WTC11 (cell line): Measurements from ENCODE around the gene KCNAB3. TPM values are rescaled to one million over a fixed set of nuclear protein-coding genes. Genes with fewer than 3 reads are reported as not detected.

ENCODE experiments used
- ATAC-seq: fragments of 200-7000 bp; cut with Tn5 transposase; 2 replicates; pipeline ENCODE4 v1.10.0; 2021; ENCODE audit warnings: mild to moderate bottlenecking, moderate library complexity
- CTCF ChIA-PET: fragments of 300-600 bp; sonication (Branson Sonifier 250); formaldehyde crosslinking; loops from one replicate; lab custom pipeline; 2021; ENCODE audit warnings: antibody characterized with exemption; lab: Charles Lee
- POLR2A ChIA-PET: fragments of 350-600 bp; sonication (Branson Sonifier 250); formaldehyde crosslinking; loops from one replicate; lab custom pipeline; 2021; ENCODE audit warnings: antibody characterized with exemption; lab: Charles Lee
- DNase-seq: peaks from one replicate; pipeline ENCODE4 v3.0.0; 2021; ENCODE audit warnings: low spot score
- H3K27ac Mint-ChIP-seq: 2 replicates; pipeline ENCODE4 v1.8.0; 2021; ENCODE audit warnings: mixed read lengths
- H3K27me3 Mint-ChIP-seq: 2 replicates; pipeline ENCODE4 v1.8.0; 2021; ENCODE audit warnings: low read depth, mild to moderate bottlenecking, moderate library complexity, mixed read lengths
- H3K36me3 Mint-ChIP-seq: 2 replicates; pipeline ENCODE4 v1.8.0; 2021; ENCODE audit warnings: mixed read lengths
- H3K4me1 Mint-ChIP-seq: 2 replicates; pipeline ENCODE4 v1.8.0; 2022; ENCODE audit warnings: mixed read lengths
- H3K4me3 Mint-ChIP-seq: 2 replicates; pipeline ENCODE4 v1.8.0; 2021; ENCODE audit warnings: mild to moderate bottlenecking, moderate library complexity, mixed read lengths
- H3K9me3 Mint-ChIP-seq: 2 replicates; pipeline ENCODE4 v1.8.0; 2021; ENCODE audit warnings: mixed read lengths
- AR ChIP-seq: fragments of 250-450 bp; sonication (Bioruptor Pico); IDR thresholded peaks from 2 replicates; pipeline ENCODE4 v1.9.0; 2021; ENCODE audit warnings: mild to moderate bottlenecking
- CREM ChIP-seq: sonication (generic); formaldehyde crosslinking; IDR thresholded peaks from 2 replicates; pipeline ENCODE4 v1.8.1; 2022; ENCODE audit warnings: mild to moderate bottlenecking, missing genetic modification reagents, moderate library complexity
- EMX1 ChIP-seq: fragments of 250-450 bp; sonication (Bioruptor Pico); IDR thresholded peaks from 2 replicates; pipeline ENCODE4 v1.8.0; 2021; ENCODE audit warnings: mild to moderate bottlenecking
- ETV6 ChIP-seq: sonication (generic); formaldehyde crosslinking; IDR thresholded peaks from 2 replicates; pipeline ENCODE4 v1.8.1; 2022; ENCODE audit warnings: mild to moderate bottlenecking, missing genetic modification reagents
- FOXJ3 ChIP-seq: sonication (generic); formaldehyde crosslinking; IDR thresholded peaks from 2 replicates; pipeline ENCODE4 v1.9.0; 2021; ENCODE audit warnings: missing genetic modification reagents, mild to moderate bottlenecking, borderline replicate concordance
- JUN ChIP-seq: sonication (generic); formaldehyde crosslinking; IDR thresholded peaks from 2 replicates; pipeline ENCODE4 v1.8.0; 2023; ENCODE audit warnings: mild to moderate bottlenecking, missing genetic modification reagents
- MLX ChIP-seq: sonication (generic); formaldehyde crosslinking; IDR thresholded peaks from 2 replicates; pipeline ENCODE4 v1.8.1; 2023; ENCODE audit warnings: mild to moderate bottlenecking, missing genetic modification reagents, moderate library complexity
- MXD4 ChIP-seq: fragments of 250-450 bp; sonication (Bioruptor Pico); IDR thresholded peaks from 2 replicates; pipeline ENCODE4 v1.8.0; 2021; ENCODE audit warnings: mild to moderate bottlenecking, moderate library complexity, borderline replicate concordance
- STAT6 ChIP-seq: sonication (generic); formaldehyde crosslinking; conservative IDR thresholded peaks from 2 replicates; pipeline ENCODE4 v1.8.1; 2023; ENCODE audit warnings: mild to moderate bottlenecking, low read depth, missing genetic modification reagents, moderate library complexity
- ZNF219 ChIP-seq: sonication (generic); formaldehyde crosslinking; IDR thresholded peaks from 2 replicates; pipeline ENCODE4 v1.8.0; 2023; ENCODE audit warnings: missing genetic modification reagents, mild to moderate bottlenecking, borderline replicate concordance
- ZNF232 ChIP-seq: sonication (generic); formaldehyde crosslinking; IDR thresholded peaks from 2 replicates; pipeline ENCODE4 v1.8.0; 2022; ENCODE audit warnings: mild to moderate bottlenecking, missing genetic modification reagents
- ZNF416 ChIP-seq: fragments of 250-450 bp; sonication (Bioruptor Pico); IDR thresholded peaks from 2 replicates; pipeline ENCODE4 v1.9.0; 2021; ENCODE audit warnings: mild to moderate bottlenecking, inconsistent platforms
- total RNA-seq: library from RNA; stranded (reverse); gene quantifications from 3 replicates; pipeline ENCODE4 v1.2.3, GENCODE V29; 2021
- TF ChIP-seq, protein P1 (sequence below): fragments of 250-450 bp; sonication (Bioruptor Pico); IDR thresholded peaks from 2 replicates; pipeline ENCODE4 v1.8.0; 2021; ENCODE audit warnings: mild to moderate bottlenecking
- TF ChIP-seq, protein P2 (sequence below): sonication (generic); formaldehyde crosslinking; IDR thresholded peaks from 2 replicates; pipeline ENCODE4 v1.8.0; 2022; ENCODE audit warnings: mild to moderate bottlenecking, missing genetic modification reagents
- TF ChIP-seq, protein P3 (sequence below): sonication (generic); formaldehyde crosslinking; IDR thresholded peaks from 2 replicates; pipeline ENCODE4 v1.8.0; 2022; ENCODE audit warnings: mild to moderate bottlenecking, missing genetic modification reagents
- TF ChIP-seq, protein P4 (sequence below): fragments of 200-600 bp; IDR thresholded peaks from 2 replicates; pipeline ENCODE4 v1.8.0; 2022; ENCODE audit warnings: antibody characterized with exemption
- TF ChIP-seq, protein P5 (sequence below): sonication (generic); formaldehyde crosslinking; IDR thresholded peaks from 2 replicates; pipeline ENCODE4 v1.8.1; 2023; ENCODE audit warnings: mild to moderate bottlenecking, moderate library complexity, missing genetic modification reagents

The KCNAB3 gene
- total RNA-seq, 1 experiment from 2014 or later = 3.2 TPM

DNA sequence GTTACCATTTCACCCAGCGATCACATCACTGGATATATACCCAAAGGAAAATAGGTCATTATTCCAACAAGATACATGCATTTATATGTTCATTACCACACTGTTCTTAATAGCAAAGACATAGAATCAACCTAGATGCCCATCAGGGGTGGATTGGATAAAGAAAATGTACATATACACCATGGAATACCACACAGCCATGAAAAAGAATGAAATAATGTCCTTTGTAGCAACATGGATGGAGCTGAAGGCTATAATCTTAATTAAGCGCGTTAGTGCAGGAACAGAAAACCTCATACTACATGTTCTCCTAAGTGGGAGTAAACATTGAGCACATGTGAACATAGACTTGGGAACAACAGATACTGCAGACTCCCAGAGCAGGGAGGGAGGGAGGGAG is 20.9 kb upstream of the KCNAB3 start (continued):
- TF ChIP-seq, protein P1, sequence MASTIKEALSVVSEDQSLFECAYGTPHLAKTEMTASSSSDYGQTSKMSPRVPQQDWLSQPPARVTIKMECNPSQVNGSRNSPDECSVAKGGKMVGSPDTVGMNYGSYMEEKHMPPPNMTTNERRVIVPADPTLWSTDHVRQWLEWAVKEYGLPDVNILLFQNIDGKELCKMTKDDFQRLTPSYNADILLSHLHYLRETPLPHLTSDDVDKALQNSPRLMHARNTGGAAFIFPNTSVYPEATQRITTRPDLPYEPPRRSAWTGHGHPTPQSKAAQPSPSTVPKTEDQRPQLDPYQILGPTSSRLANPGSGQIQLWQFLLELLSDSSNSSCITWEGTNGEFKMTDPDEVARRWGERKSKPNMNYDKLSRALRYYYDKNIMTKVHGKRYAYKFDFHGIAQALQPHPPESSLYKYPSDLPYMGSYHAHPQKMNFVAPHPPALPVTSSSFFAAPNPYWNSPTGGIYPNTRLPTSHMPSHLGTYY (CRISPR knock-in tag) = no peak
- TF ChIP-seq CREM (CRISPR knock-in tag) (no peak), FOXJ3 (CRISPR knock-in tag) (no peak), ZNF219 (CRISPR knock-in tag) (no peak), EMX1 (CRISPR knock-in tag) (no peak), ZNF416 (CRISPR knock-in tag) (no peak), STAT6 (no peak), AR (CRISPR knock-in tag) (no peak), MLX (CRISPR knock-in tag) (no peak), ETV6 (CRISPR knock-in tag) (no peak), ZNF232 (CRISPR knock-in tag) (no peak)
- TF ChIP-seq, protein P2, sequence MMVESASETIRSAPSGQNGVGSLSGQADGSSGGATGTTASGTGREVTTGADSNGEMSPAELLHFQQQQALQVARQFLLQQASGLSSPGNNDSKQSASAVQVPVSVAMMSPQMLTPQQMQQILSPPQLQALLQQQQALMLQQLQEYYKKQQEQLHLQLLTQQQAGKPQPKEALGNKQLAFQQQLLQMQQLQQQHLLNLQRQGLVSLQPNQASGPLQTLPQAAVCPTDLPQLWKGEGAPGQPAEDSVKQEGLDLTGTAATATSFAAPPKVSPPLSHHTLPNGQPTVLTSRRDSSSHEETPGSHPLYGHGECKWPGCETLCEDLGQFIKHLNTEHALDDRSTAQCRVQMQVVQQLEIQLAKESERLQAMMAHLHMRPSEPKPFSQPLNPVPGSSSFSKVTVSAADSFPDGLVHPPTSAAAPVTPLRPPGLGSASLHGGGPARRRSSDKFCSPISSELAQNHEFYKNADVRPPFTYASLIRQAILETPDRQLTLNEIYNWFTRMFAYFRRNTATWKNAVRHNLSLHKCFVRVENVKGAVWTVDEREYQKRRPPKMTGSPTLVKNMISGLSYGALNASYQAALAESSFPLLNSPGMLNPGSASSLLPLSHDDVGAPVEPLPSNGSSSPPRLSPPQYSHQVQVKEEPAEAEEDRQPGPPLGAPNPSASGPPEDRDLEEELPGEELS = no peak
- TF ChIP-seq, protein P3, sequence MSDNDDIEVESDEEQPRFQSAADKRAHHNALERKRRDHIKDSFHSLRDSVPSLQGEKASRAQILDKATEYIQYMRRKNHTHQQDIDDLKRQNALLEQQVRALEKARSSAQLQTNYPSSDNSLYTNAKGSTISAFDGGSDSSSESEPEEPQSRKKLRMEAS (CRISPR knock-in tag) = no peak
- TF ChIP-seq, protein P4, sequence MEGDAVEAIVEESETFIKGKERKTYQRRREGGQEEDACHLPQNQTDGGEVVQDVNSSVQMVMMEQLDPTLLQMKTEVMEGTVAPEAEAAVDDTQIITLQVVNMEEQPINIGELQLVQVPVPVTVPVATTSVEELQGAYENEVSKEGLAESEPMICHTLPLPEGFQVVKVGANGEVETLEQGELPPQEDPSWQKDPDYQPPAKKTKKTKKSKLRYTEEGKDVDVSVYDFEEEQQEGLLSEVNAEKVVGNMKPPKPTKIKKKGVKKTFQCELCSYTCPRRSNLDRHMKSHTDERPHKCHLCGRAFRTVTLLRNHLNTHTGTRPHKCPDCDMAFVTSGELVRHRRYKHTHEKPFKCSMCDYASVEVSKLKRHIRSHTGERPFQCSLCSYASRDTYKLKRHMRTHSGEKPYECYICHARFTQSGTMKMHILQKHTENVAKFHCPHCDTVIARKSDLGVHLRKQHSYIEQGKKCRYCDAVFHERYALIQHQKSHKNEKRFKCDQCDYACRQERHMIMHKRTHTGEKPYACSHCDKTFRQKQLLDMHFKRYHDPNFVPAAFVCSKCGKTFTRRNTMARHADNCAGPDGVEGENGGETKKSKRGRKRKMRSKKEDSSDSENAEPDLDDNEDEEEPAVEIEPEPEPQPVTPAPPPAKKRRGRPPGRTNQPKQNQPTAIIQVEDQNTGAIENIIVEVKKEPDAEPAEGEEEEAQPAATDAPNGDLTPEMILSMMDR = no peak

DNA sequence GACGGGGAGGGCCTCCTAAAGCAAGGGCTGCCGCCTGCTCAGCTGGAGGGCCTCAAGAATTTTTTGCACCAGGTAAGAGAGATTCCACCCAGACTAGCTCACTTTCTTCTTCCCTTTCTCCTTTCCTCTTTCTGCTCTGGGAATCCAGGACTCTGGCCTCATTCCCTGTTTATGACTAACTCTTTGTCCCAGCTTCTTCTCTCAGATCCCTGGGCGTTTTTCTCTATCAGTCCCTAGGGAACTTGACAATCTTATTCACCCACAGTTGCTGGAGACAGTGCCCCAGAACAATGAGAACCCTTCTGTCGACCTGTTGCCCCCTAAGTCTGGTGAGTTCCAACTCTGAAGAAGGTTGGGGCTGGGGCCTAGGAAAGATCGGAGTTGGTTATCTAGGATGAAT is 18.0 kb upstream of the KCNAB3 start:
- no peak for DNase-seq
- Mint-ChIP-seq H3K27ac (no peak overlapping the region), H3K9me3 (no peaks in the 10 kb centered on the region), H3K4me3 (no peak overlapping the region), H3K4me1 (no peaks in the 10 kb centered on the region), H3K27me3 (no peaks in the 10 kb centered on the region), H3K36me3 (peaks cover 63% of the 10 kb centered on the region)
- ChIA-PET POLR2A (interaction anchor here (0.7 kb wide), 1 partner anchor 16 kb away, joined by 3 read pairs; the partner anchor contains the start of genes CNTROB and TRAPPC1), CTCF (interaction anchor here (0.7 to 0.9 kb wide), 2 partner anchors 43 to 68 kb away, joined by 3 read pairs; no protein-coding TSS in a partner anchor)
- ATAC-seq = no peak
- TF ChIP-seq, protein P5, sequence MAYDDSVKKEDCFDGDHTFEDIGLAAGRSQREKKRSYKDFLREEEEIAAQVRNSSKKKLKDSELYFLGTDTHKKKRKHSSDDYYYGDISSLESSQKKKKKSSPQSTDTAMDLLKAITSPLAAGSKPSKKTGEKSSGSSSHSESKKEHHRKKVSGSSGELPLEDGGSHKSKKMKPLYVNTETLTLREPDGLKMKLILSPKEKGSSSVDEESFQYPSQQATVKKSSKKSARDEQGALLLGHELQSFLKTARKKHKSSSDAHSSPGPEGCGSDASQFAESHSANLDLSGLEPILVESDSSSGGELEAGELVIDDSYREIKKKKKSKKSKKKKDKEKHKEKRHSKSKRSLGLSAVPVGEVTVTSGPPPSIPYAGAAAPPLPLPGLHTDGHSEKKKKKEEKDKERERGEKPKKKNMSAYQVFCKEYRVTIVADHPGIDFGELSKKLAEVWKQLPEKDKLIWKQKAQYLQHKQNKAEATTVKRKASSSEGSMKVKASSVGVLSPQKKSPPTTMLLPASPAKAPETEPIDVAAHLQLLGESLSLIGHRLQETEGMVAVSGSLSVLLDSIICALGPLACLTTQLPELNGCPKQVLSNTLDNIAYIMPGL (CRISPR knock-in tag) = no peak
- TF ChIP-seq, protein P2 = no peak
- TF ChIP-seq JUN (CRISPR knock-in tag) (no peak), MXD4 (CRISPR knock-in tag) (no peak), ZNF232 (CRISPR knock-in tag) (no peak)
